WTC11 (cell line): Measurements from ENCODE around the gene TRPV6. TPM values are rescaled to one million over a fixed set of nuclear protein-coding genes. Genes with fewer than 3 reads are reported as not detected.

Experiments
- ATAC-seq: fragments of 200-7000 bp; cut with Tn5 transposase; 2 replicates; pipeline ENCODE4 v1.10.0; 2021; ENCODE audit warnings: mild to moderate bottlenecking, moderate library complexity
- CTCF ChIA-PET: fragments of 300-600 bp; sonication (Branson Sonifier 250); formaldehyde crosslinking; loops from one replicate; lab custom pipeline; 2021; ENCODE audit warnings: antibody characterized with exemption; lab: Charles Lee
- POLR2A ChIA-PET: fragments of 350-600 bp; sonication (Branson Sonifier 250); formaldehyde crosslinking; loops from one replicate; lab custom pipeline; 2021; ENCODE audit warnings: antibody characterized with exemption; lab: Charles Lee
- DNase-seq: peaks from one replicate; pipeline ENCODE4 v3.0.0; 2021; ENCODE audit warnings: low spot score
- H3K27ac Mint-ChIP-seq: 2 replicates; pipeline ENCODE4 v1.8.0; 2021; ENCODE audit warnings: mixed read lengths
- H3K27me3 Mint-ChIP-seq: 2 replicates; pipeline ENCODE4 v1.8.0; 2021; ENCODE audit warnings: low read depth, mild to moderate bottlenecking, moderate library complexity, mixed read lengths
- H3K36me3 Mint-ChIP-seq: 2 replicates; pipeline ENCODE4 v1.8.0; 2021; ENCODE audit warnings: mixed read lengths
- H3K4me1 Mint-ChIP-seq: 2 replicates; pipeline ENCODE4 v1.8.0; 2022; ENCODE audit warnings: mixed read lengths
- H3K4me3 Mint-ChIP-seq: 2 replicates; pipeline ENCODE4 v1.8.0; 2021; ENCODE audit warnings: mild to moderate bottlenecking, moderate library complexity, mixed read lengths
- H3K9me3 Mint-ChIP-seq: 2 replicates; pipeline ENCODE4 v1.8.0; 2021; ENCODE audit warnings: mixed read lengths
- ATF1 ChIP-seq: sonication (generic); formaldehyde crosslinking; IDR thresholded peaks from 2 replicates; pipeline ENCODE4 v1.8.1; 2023; ENCODE audit warnings: mild to moderate bottlenecking, moderate library complexity, missing genetic modification reagents
- CBFB ChIP-seq: sonication (generic); formaldehyde crosslinking; IDR thresholded peaks from 2 replicates; pipeline ENCODE4 v1.8.1; 2022; ENCODE audit warnings: mild to moderate bottlenecking, low read depth, missing genetic modification reagents
- CDX4 ChIP-seq: fragments of 250-450 bp; sonication (Bioruptor Pico); IDR thresholded peaks from 2 replicates; pipeline ENCODE4 v1.9.0; 2021; ENCODE audit warnings: moderate library complexity, mild to moderate bottlenecking, inconsistent platforms, borderline replicate concordance
- CREB1 ChIP-seq: sonication (generic); formaldehyde crosslinking; IDR thresholded peaks from 2 replicates; pipeline ENCODE4 v1.8.0; 2023; ENCODE audit warnings: mild to moderate bottlenecking, missing genetic modification reagents
- CREM ChIP-seq: sonication (generic); formaldehyde crosslinking; IDR thresholded peaks from 2 replicates; pipeline ENCODE4 v1.8.1; 2022; ENCODE audit warnings: mild to moderate bottlenecking, missing genetic modification reagents, moderate library complexity
- FOXJ3 ChIP-seq: sonication (generic); formaldehyde crosslinking; IDR thresholded peaks from 2 replicates; pipeline ENCODE4 v1.9.0; 2021; ENCODE audit warnings: missing genetic modification reagents, mild to moderate bottlenecking, borderline replicate concordance
- FOXK1 ChIP-seq: sonication (generic); formaldehyde crosslinking; IDR thresholded peaks from 2 replicates; pipeline ENCODE4 v1.8.0; 2022; ENCODE audit warnings: mild to moderate bottlenecking, moderate library complexity, missing genetic modification reagents
- FOXP1 ChIP-seq: sonication (generic); formaldehyde crosslinking; IDR thresholded peaks from 2 replicates; pipeline ENCODE4 v1.8.0; 2022; ENCODE audit warnings: missing genetic modification reagents, mild to moderate bottlenecking, moderate library complexity, borderline replicate concordance
- FOXP4 ChIP-seq: sonication (generic); formaldehyde crosslinking; IDR thresholded peaks from 2 replicates; pipeline ENCODE4 v1.8.0; 2022; ENCODE audit warnings: mild to moderate bottlenecking, missing genetic modification reagents
- GABPB1 ChIP-seq: sonication (generic); formaldehyde crosslinking; IDR thresholded peaks from 2 replicates; pipeline ENCODE4 v1.8.1; 2023; ENCODE audit warnings: mild to moderate bottlenecking, missing genetic modification reagents
- JUN ChIP-seq: sonication (generic); formaldehyde crosslinking; IDR thresholded peaks from 2 replicates; pipeline ENCODE4 v1.8.0; 2023; ENCODE audit warnings: mild to moderate bottlenecking, missing genetic modification reagents
- NFATC4 ChIP-seq: fragments of 250-450 bp; sonication (Bioruptor Pico); IDR thresholded peaks from 2 replicates; pipeline ENCODE4 v1.9.0; 2021; ENCODE audit warnings: mild to moderate bottlenecking
- NFYB ChIP-seq: sonication (generic); formaldehyde crosslinking; conservative IDR thresholded peaks from 2 replicates; pipeline ENCODE4 v1.8.0; 2022; ENCODE audit warnings: low read depth, missing genetic modification reagents
- NR2C2 ChIP-seq: sonication (generic); formaldehyde crosslinking; IDR thresholded peaks from 2 replicates; pipeline ENCODE4 v1.8.0; 2022; ENCODE audit warnings: mild to moderate bottlenecking, missing genetic modification reagents
- PRDM15 ChIP-seq: sonication (generic); formaldehyde crosslinking; IDR thresholded peaks from 2 replicates; pipeline ENCODE4 v1.8.0; 2022; ENCODE audit warnings: missing genetic modification reagents
- SMAD4 ChIP-seq: sonication (generic); formaldehyde crosslinking; IDR thresholded peaks from 2 replicates; pipeline ENCODE4 v1.8.0; 2022; ENCODE audit warnings: mild to moderate bottlenecking, missing genetic modification reagents
- TCF7 ChIP-seq: sonication (generic); formaldehyde crosslinking; IDR thresholded peaks from 2 replicates; pipeline ENCODE4 v1.8.0; 2022; ENCODE audit warnings: mild to moderate bottlenecking, low read depth, missing genetic modification reagents, moderate library complexity
- TP53 ChIP-seq: sonication (generic); formaldehyde crosslinking; IDR thresholded peaks from 2 replicates; pipeline ENCODE4 v1.8.1; 2023; ENCODE audit warnings: mild to moderate bottlenecking, missing genetic modification reagents
- ZNF425 ChIP-seq: fragments of 250-450 bp; sonication (Bioruptor Pico); conservative IDR thresholded peaks from 2 replicates; pipeline ENCODE4 v1.9.0; 2021; ENCODE audit warnings: mild to moderate bottlenecking
- total RNA-seq: library from RNA; stranded (reverse); gene quantifications from 3 replicates; pipeline ENCODE4 v1.2.3, GENCODE V29; 2021

Gene TRPV6
- total RNA-seq, 1 experiment from 2014 or later, result 0.63 TPM

GRCh38 chr7:142927949-142928348, 42.4 kb upstream of the TRPV6 start:
- H3K27ac Mint-ChIP-seq, result no peak overlapping the region
- TF ChIP-seq GABPB1 (no peak), NR2C2 (CRISPR knock-in tag) (no peak), ZNF425 (CRISPR knock-in tag) (no peak), TCF7 (no peak)
- DNase-seq (no peak), ATAC-seq (no peak)
- CTCF ChIA-PET, result interaction anchor here (0.9 kb wide), 1 partner anchor 18 kb away, joined by 3 read pairs; no protein-coding TSS in a partner anchor
- no peaks in the 10 kb centered on the region for H3K36me3 Mint-ChIP-seq
- POLR2A ChIA-PET, result no interaction called here
- H3K4me3 Mint-ChIP-seq, result no peak overlapping the region
- peaks cover 6% of the 10 kb centered on the region for H3K4me1 Mint-ChIP-seq
- H3K27me3 Mint-ChIP-seq, result peaks cover 33% of the 10 kb centered on the region
- H3K9me3 Mint-ChIP-seq, result peaks cover 7% of the 10 kb centered on the region; the same call in 1 of the 2 replicates

- ChIA-PET CTCF (interaction anchor here (0.8 to 1.2 kb wide), 4 partner anchors 17 to 369 kb away, joined by 3 read pairs; no protein-coding TSS in a partner anchor), POLR2A (no interaction called here)
- no peak for TF ChIP-seq FOXK1
- no peak for TF ChIP-seq ATF1
- TF ChIP-seq FOXP1 (CRISPR knock-in tag), result no peak
- no peak for TF ChIP-seq SMAD4 (CRISPR knock-in tag)
- no peak for TF ChIP-seq JUN (CRISPR knock-in tag)
- TF ChIP-seq CBFB (CRISPR knock-in tag), result no peak
- TF ChIP-seq NFYB (CRISPR knock-in tag), result no peak
- no peak for TF ChIP-seq FOXJ3 (CRISPR knock-in tag)
- no peak for TF ChIP-seq FOXP4
- TF ChIP-seq CDX4 (CRISPR knock-in tag), result no peak
- no peak for TF ChIP-seq PRDM15 (CRISPR knock-in tag)
- no peak for TF ChIP-seq CREB1
- no peak for TF ChIP-seq NFATC4 (CRISPR knock-in tag)
- no peak for TF ChIP-seq TP53 (CRISPR knock-in tag)
- no peak for TF ChIP-seq CREM (CRISPR knock-in tag)
- no peak overlapping the region for H3K4me3 Mint-ChIP-seq
- DNase-seq (no peak), ATAC-seq (no peak)
- H3K36me3 Mint-ChIP-seq, result no peaks in the 10 kb centered on the region
- peaks cover 33% of the 10 kb centered on the region for H3K27me3 Mint-ChIP-seq
- peaks cover 7% of the 10 kb centered on the region; the same call in 1 of the 2 replicates for H3K9me3 Mint-ChIP-seq
- no peaks in the 10 kb centered on the region for H3K4me1 Mint-ChIP-seq
- H3K27ac Mint-ChIP-seq, result no peak overlapping the region
Measured at GRCh38 chr7:142927085-142927745, 41.7 kb upstream of the TRPV6 start.
